Heart right ventricle (tissue), 16 donors: ENCODE results near the gene EXOC2. TPM values are rescaled to one million over a fixed set of nuclear protein-coding genes. Genes with fewer than 3 reads are reported as not detected.

Experiments
- ATAC-seq, 8 donors: fragments of 200-7000 bp; cut with Tn5 transposase; one replicate each; pipeline ENCODE4 v1.9.1; 2020; ENCODE audit warnings: mild to moderate bottlenecking in 8 of 8, moderate library complexity in 8 of 8, moderate number of reproducible peaks in 1 of 8
- DNase-seq, 2 donors: peaks; one replicate each; pipeline ENCODE4 v3.0.0-alpha.2; 2020
- H3K27ac ChIP-seq, 10 donors: fragments of 200-600 bp; sonication (generic) in 2 of 10; one replicate each; pipeline versions ENCODE4 v1.5.0 to v1.8.0; 2020 to 2022; ENCODE audit warnings: mild to moderate bottlenecking in 3 of 10
- H3K27me3 ChIP-seq, 7 donors: fragments of 200-600 bp; one replicate each; pipeline ENCODE4 v1.8.0; 2021 to 2022; ENCODE audit warnings: mild to moderate bottlenecking in 2 of 7
- H3K36me3 ChIP-seq, 9 donors: fragments of 200-600 bp; sonication (generic) in 1 of 9; one replicate each; pipeline versions ENCODE4 v1.5.0 to v1.8.0; 2020 to 2022; ENCODE audit warnings: mild to moderate bottlenecking in 2 of 9
- H3K4me1 ChIP-seq, 9 donors: fragments of 200-600 bp; sonication (generic) in 1 of 9; one replicate each; pipeline versions ENCODE4 v1.5.0 to v1.8.0; 2020 to 2022; ENCODE audit warnings: mild to moderate bottlenecking in 4 of 9
- H3K4me3 ChIP-seq, 10 donors: fragments of 200-600 bp; sonication (generic) in 2 of 10; one replicate each; pipeline versions ENCODE4 v1.5.0 to v1.8.0; 2020 to 2022; ENCODE audit warnings: mild to moderate bottlenecking in 7 of 10, moderate library complexity in 2 of 10
- H3K9me3 ChIP-seq, 11 donors: fragments of 200-600 bp in 10 of 11; sonication (generic) in 2 of 11; one replicate each; pipeline versions ENCODE4 v1.5.0 to v1.8.0; 2013 to 2022; ENCODE audit warnings: mild to moderate bottlenecking in 2 of 11, control low read depth in 1 of 11, moderate library complexity in 1 of 11
- WGBS, 2 donors: extraction: QIAGEN DNeasy Blood & Tissue Kit; methylation state at CpG; one replicate each; pipeline ENCODE4 v1.1.7; 2013; ENCODE audit warnings: inconsistent platforms in 1 of 2; 5-methylcytosine and 5-hydroxymethylcytosine counted together
- intact Hi-C, 10 donors: fragments of 100-400 bp; cut with DNase I; formaldehyde crosslinking; loops; one replicate each; pipeline versions ENCODE4 v1.11.1 to v1.14.2; 2022
- polyA plus RNA-seq, 2 donors: library from polyadenylated mRNA; stranded (reverse); fragments of 200-250 nt; gene quantifications; one replicate each; pipeline ENCODE4 v1.2.3, GENCODE V29; 2013
- total RNA-seq, 10 donors: library from RNA; stranded (reverse); fragmentation: NEBNext Ultra II Directional in 3 of 10; extraction: Animal tissue kit (Norgen Biotek cat#: 25700) in 3 of 10; gene quantifications; one replicate each; pipeline versions ENCODE4 v1.2.1 to v1.2.4, GENCODE V29; 2021 to 2023
- TF ChIP-seq, protein P1 (sequence below), 9 donors: fragments of 200-600 bp; sonication (generic) in 2 of 9; IDR thresholded peaks; one replicate each; pipeline versions ENCODE4 v1.5.0 to v1.8.0; 2021 to 2022; ENCODE audit warnings: antibody characterized with exemption in 9 of 9, mild to moderate bottlenecking in 5 of 9, moderate library complexity in 1 of 9
- donor health status: Arrhythmogenic right ventricular cardiomyopathy.
- donor health status: ischemic (EF 13 %, LVEDD 7.1; RV severe dilation, severe dysfunction).
- donor health status: healthy with polysubstance abuse.
- donor health status: DM: no; HTN: yes; CAD: no.
- donor health status: DM: no; HTN: no; CAD: no.
- donor health status: ischemic (EF 25% LVEDD 6.9; RV normal size, moderate dysfunction).
- donor health status: ischemic (EF 25% LVEDD 5.7; RV mildly dilated, moderate dysfunction).
- donor health status: healthy.
- donor health status: DM: yes; HTN: yes; CAD: no.
- donor health status: Ischemic cardiomyopathy.
- donor health status: ischemic (EF 35%, LVEDD 5.7; RV mildly dilated, moderate dysfunction).
- donor health status: nonischemic (EF 11% LVEDD 7.7; RV severe dilation, severe dysfunction).
- donor health status: DM: yes; HTN: yes; CAD: no.
- donor health status: PGD.
- donor health status: ischemic (EF 29% LVEDD 5.4; RV normal size, mild dysfunction).
- donor health status: nonischemic (EF 23%, LVEDD 6.1; RV moderate dilation, normal function).

EXOC2 gene
- total and polyA plus RNA-seq, 12 donors: 4.0 to 18.4 (median 12.9) TPM

DNA sequence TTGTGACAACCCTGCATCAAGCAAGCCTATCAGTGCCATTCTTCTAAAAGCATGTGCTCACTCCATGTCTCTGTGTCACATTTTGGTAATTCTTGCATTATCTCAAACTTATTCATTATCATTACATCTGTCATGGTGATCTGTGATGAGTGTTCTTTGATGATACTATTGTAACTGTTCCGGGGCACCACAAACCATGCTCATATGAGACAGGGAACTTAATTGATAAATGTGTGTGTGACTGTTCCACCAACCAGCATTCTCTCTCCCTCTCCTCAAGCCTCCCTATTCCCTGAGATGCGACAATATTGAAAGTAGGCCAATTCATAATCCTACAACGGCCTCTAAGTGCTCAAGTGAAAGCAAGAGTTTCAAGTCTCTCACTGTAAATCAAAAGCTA is 40.1 kb downstream of the EXOC2 start:
- H3K9me3 ChIP-seq: peaks cover 0 to 18% (median 0%) of the 10 kb centered on the region in 11 donors
- no peak for ATAC-seq
- H3K4me1 ChIP-seq: peaks cover 0 to 11% (median 5%) of the 10 kb centered on the region in 9 donors
- no peak overlapping the region for H3K27ac ChIP-seq
- 86 to 88% methylated on average over 3 of the region's 3 CpGs for WGBS, 2 donors
- no peaks in the 10 kb centered on the region for H3K27me3 ChIP-seq
- no peak for DNase-seq
- intact Hi-C loops: no loop called here
- peaks cover 0 to 13% (median 6%) of the 10 kb centered on the region in 9 donors for H3K36me3 ChIP-seq
- H3K4me3 ChIP-seq: no peak overlapping the region
- TF ChIP-seq, protein P1, sequence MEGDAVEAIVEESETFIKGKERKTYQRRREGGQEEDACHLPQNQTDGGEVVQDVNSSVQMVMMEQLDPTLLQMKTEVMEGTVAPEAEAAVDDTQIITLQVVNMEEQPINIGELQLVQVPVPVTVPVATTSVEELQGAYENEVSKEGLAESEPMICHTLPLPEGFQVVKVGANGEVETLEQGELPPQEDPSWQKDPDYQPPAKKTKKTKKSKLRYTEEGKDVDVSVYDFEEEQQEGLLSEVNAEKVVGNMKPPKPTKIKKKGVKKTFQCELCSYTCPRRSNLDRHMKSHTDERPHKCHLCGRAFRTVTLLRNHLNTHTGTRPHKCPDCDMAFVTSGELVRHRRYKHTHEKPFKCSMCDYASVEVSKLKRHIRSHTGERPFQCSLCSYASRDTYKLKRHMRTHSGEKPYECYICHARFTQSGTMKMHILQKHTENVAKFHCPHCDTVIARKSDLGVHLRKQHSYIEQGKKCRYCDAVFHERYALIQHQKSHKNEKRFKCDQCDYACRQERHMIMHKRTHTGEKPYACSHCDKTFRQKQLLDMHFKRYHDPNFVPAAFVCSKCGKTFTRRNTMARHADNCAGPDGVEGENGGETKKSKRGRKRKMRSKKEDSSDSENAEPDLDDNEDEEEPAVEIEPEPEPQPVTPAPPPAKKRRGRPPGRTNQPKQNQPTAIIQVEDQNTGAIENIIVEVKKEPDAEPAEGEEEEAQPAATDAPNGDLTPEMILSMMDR (IDR thresholded peaks at IDR 0.05): no peak

DNA sequence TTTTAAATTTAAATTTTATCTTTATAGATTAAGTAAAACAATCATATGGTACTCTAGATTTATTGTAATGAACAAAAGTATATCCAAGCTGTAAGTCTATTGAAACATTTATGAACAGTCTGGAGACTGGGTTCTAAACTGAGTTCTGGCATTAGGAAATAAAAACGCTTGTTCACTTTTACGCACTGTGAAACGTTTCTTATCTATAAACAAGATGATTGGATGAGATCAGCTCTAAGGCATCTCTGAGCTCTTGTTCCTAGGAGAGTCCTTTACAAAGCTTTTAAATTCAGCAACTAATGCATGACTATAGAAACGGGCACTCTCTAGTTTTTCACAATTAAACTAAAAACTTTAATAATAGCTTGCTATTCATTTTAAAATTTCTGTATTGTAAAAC is 42.8 kb downstream of the EXOC2 start:
- Histone ChIP-seq H3K27ac (no peak overlapping the region), H3K9me3 (peaks cover 0 to 17% (median 0%) of the 10 kb centered on the region in 11 donors), H3K27me3 (no peaks in the 10 kb centered on the region), H3K36me3 (no peaks in the 10 kb centered on the region), H3K4me1 (peaks cover 0 to 5% (median 0%) of the 10 kb centered on the region in 9 donors), H3K4me3 (no peak overlapping the region)
- intact Hi-C loops: no loop called here
- 47 to 53% methylated on average over 4 of the region's 4 CpGs for WGBS, 2 donors
- TF ChIP-seq, protein P1 (IDR thresholded peaks at IDR 0.05): no peak
- DNase-seq: no peak
- ATAC-seq: no peak

DNA sequence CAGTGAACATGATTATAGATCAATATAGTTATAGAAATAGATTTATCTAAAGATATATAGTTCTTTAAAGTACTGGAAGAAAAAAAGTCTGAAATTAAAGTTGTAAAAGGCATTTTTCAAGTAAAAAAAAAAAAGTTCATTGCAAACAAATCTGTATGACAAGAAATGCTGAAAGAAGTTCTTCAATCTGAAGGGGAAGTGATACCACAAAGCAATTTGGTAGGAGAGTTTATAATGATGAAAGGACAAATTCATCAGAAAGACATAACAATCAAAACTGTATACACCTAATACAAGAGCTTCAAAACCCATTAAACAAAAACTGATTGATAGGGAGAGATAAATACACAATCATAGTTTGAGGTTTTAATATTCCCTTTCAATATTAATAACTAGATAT is 50.1 kb downstream of the EXOC2 start:
- ATAC-seq (no peak), DNase-seq (no peak)
- Histone ChIP-seq H3K36me3 (no peaks in the 10 kb centered on the region), H3K27me3 (no peaks in the 10 kb centered on the region), H3K9me3 (peaks cover 0 to 5% (median 0%) of the 10 kb centered on the region in 11 donors), H3K27ac (no peak overlapping the region), H3K4me1 (peaks cover 0 to 5% (median 0%) of the 10 kb centered on the region in 9 donors), H3K4me3 (no peak overlapping the region)
- TF ChIP-seq, protein P1 (IDR thresholded peaks at IDR 0.05): no peak
- intact Hi-C loops: no loop called here

DNA sequence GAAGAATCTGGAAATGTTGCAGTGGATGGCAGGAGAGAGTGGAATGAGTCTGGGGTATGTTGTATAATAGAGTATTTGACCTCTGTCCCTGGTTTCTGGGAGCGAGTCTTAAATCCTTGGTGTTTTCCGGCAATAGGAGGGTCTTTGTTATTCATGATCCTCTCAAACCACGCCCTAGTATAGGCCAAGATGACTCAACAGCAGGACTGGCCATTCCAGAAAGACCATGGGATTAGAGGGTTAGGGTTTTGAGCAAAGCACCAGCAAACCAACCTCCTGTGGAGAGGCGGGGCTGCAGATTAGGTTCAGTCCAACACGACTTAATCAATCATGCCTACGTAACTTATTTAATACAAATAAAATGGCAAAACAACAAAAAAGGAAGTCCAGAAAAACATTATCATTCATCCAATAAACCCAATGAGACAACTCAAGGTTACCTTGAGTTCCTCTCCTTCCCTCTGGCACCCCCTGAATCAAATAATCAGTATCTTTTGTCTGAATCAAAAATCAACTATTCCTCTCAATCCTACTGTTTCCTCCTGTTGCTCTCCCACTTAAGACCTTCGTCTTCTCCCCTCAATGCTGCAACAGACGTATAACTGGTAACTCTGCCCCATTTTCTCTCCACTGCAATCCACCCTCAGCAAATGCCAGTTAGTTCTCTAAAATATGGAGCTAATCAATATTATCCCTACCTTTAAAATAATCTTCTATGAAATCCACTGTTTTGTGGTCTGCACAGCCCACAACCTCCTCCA is 51.5 kb downstream of the EXOC2 start:
- peaks cover 0 to 14% (median 8%) of the 10 kb centered on the region in 9 donors for H3K36me3 ChIP-seq
- intact Hi-C loops: no loop called here
- DNase-seq (no peak), ATAC-seq (no peak)
- no peak overlapping the region for H3K4me3 ChIP-seq
- no peaks in the 10 kb centered on the region for H3K27me3 ChIP-seq
- peaks cover 0 to 5% (median 0%) of the 10 kb centered on the region in 9 donors for H3K4me1 ChIP-seq
- TF ChIP-seq, protein P1 (IDR thresholded peaks at IDR 0.05): no peak
- no peak overlapping the region for H3K27ac ChIP-seq
- H3K9me3 ChIP-seq: peaks cover 0 to 5% (median 0%) of the 10 kb centered on the region in 11 donors
- WGBS, 2 donors: 97 to 98% methylated on average over 8 of the region's 8 CpGs
